GF-D8 (cell line): ENCODE data around the gene HLA-DQB1.
"Not testable (repeated sequence)": the region's sequence is repeated elsewhere in the genome, so short reads cannot be mapped to it uniquely, and the experiment has no call there.

Source experiments
- DNase-seq: peaks from one replicate; lab custom pipeline; 2025; lab: John Stamatoyannopoulos, UW

HLA-DQB1 gene

DNA sequence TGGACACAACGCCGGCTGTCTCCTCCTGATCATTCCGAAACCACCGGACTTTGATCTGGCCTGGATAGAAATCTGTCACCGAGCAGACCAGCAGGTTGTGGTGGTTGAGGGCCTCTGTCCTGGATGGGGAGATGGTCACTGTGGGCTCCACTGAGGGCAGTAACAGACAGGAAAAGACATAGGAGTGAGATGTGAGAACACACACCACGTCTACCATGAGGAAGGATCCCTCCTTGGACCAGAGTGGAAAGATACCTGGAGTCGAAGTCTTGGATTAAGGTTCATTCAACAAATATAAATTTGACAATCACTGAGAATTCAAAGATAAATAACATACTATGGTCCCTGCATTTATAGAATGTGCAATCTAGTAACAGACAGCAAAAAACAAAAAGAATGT, 4.4 kb downstream of the HLA-DQB1 start:
- DNase-seq, result no peak

DNA sequence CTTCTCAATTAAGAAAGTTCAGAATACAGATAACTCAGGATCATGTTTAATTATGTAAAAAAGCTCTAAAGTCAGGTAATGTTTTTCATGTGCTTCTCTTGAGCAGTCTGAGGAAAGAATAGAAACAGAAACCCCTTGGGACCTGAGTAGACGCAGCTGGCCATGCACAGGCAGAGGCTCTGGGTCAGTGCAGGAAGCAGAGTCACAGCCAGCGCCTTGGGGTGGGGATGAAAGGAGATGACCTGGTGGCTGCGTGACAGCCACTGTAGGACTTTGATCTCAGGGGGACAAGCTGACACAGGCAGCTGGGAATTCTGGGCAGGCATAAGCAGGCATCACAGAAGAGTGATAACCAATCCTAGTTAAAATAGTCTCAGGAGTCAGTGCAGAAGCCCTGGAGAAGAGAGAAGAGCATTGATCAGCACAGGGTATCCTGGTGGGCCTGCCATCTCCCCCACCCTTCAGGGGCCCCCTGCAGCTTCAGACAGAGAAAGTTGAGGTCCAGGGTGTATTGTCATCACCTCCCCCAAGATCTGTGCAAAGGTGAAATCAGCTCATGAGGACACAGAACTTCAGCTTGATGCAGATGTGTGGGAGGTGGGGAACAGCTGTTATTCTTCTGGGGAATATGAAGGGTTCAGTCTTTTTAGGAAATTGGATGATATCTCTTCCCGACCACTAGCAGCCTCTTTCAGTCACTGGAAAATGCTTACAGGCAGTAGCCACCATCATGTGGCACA, 6.4 kb downstream of the HLA-DQB1 start:
- DNase-seq, result no peak

DNA sequence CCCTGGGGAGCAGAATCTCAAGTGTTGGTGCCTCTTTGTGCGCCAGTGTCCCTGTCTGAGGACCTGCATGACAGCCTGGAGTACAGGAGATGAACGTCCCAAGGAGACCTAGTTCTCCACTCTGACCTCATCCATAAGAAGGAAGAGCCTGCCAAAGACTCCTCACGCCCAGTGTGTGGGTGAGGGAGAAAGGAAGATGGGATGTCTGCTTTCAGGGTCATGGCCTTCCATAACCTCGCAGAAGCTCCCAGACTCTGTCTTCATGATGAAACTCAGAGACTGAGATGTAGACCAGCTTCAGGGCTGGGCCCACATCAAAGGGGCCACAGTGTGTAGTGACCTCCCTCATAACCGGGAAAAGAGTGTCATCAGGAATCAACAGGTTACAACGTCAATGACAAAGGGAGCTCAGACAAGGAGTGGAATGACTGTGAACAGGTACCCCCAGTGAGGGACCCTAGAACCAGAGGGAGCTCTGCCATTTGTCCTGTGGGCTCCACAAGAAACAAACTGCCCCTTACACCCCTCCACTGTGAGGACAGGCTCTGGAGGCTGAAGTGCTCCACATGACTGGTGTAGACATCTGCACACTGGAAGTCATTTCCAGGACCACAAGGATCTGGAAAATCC, 8.1 kb downstream of the HLA-DQB1 start:
- no peak for DNase-seq

DNA sequence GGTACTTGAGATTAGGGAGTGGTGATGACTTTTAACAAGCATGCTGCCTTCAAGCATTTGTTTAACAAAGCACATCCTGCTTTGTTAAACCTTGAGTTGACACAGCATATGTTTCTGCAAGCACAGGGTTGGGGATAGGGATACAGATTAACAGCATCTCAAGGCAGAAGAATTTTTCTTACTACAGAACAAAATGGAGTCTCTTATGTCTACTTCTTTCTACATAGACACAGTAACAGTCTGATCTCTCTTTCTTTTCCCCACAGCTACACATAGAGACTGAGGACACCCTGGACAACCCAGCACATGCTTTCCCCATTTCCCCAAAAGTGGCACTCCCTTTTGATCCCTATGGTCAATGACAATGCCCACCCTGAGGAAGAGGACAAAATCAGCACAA, 8.6 kb downstream of the HLA-DQB1 start:
- DNase-seq, result not testable (repeated sequence)

DNA sequence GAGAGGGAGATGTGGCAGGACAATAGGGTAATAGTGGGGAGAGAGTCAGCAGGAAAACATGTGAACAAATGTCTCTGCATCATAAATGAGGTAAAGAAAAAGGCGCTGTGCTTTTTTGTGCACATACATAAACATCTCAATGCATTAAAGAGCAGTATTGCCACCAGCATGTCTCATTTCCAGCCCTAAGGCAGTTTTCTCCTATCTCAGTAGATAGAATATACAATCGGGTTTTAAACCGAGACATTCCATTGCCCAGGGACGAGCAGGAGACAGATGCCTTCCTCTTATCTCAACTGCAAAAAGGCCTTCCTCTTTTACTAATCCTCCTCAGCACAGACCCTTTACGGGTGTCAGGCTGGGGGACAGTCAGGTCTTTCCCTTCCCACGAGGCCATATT, 9.1 kb downstream of the HLA-DQB1 start:
- not testable (repeated sequence) for DNase-seq

DNA sequence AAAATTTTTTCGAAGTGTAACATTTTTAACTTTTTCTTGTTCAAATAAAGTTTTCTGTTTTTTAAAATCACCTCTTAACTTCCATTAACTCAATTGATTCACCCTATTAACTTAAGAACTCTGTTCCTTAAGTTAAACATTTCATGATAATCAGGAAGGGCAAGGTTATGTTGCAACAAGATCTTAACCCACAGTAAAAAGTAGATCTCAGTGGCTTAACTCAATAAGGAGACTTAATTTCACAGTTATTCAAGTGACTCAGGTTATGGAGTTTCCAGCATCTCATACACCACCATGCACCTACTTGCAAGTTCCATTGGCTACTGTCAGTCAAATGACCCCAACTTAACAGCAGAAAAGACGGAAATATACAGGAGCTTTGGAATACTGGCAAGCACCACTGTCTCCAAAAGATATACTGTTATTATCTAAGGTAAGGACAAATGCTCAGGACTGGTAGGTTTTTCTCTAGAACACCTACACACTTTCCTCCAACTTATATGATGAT, 11.2 kb downstream of the HLA-DQB1 start:
- no peak for DNase-seq

DNA sequence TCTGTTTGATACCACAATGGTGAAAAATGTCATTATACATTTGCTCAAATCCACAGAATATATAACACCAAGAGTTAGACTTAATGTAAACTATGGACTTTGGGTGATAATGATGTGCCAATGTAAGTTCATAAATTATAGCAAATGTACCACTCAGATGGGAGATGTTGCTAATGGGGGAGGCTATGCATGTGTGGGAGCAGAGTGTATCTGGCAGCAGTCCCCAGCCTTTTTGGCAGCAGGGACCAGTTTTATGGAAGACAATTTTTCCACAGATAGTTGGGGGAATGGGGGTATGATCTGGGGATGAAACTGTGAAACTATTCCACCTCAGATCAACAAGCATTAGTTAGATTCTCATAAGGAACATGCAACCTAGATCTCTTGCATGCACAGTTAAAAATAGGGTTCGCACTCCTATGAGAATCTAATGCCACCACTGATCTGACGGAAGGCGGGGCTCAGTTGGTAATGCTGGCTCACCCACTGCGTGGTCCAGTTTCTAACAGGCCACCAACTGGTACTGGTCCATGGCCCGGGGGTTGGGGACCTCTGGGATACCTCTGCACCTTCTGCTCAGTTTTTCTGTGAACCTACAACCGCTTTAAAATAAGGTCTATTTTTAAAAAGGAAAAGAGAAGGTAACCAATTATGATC, 21.3 kb downstream of the HLA-DQB1 start:
- no peak for DNase-seq

DNA sequence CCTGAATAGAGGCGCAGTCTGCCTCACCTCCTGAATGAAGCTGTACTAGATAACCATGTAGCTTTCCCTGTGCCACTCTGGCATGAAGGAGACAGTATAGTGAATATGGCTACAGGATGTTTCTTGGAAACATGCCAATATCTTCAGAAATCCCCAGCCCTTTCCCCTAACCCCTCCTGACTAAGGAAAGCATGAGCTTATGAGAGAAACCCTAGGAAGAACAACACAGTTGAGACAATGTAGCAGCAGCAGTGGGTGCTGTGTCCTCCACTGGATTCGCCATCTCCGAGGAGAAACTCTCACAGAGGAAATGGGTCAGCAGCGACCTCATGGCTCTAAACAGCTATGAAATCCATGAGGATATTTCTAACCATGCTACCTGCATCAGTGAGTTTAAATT, 22.6 kb downstream of the HLA-DQB1 start:
- no peak for DNase-seq

DNA sequence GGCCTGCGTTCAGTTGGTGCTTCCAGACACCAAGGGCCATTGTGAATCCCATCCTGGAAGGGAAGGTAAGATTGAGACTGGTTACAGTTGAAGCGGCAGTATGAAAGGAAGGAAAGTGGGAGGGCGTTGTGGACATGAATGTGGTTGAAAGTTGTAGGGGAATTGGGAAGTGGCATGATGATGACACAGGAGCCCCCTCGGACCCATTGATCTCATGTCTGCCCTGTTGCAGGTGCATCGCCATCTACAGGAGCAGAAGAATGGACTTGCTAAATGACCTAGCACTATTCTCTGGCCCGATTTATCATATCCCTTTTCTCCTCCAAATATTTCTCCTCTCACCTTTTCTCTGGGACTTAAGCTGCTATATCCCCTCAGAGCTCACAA, 23.7 kb downstream of the HLA-DQB1 start:
- no peak for DNase-seq

DNA sequence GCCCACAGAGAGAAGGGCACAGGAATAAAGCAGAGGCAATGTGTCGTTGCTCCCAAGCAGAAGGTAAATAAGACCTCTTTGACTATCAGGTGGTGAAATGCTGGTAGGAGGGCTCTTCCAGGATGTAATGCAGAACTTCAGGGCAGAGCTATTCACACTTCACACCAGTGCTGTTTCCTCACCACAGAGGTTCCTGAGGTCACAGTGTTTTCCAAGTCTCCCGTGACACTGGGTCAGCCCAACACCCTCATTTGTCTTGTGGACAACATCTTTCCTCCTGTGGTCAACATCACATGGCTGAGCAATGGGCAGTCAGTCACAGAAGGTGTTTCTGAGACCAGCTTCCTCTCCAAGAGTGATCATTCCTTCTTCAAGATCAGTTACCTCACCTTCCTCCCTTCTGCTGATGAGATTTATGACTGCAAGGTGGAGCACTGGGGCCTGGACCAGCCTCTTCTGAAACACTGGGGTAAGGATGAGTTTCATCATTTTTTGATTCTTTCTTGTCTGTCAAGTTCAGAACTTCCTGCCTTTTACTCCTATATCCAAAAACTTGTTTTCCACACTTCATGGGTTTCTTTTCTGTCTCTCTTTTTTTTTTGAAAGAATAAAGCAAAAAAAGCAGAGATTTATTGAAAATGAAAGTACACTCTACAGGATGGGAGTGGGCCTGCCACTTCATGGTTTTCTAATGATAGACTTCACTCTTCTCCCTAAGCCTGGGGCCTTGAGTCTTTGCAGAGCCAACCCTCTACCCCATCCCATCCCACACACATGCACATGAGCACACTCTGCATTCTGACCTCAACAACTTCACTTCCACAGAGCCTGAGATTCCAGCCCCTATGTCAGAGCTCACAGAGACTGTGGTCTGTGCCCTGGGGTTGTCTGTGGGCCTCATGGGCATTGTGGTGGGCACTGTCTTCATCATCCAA, 24.4 kb downstream of the HLA-DQB1 start:
- DNase-seq, result not testable (repeated sequence)

DNA sequence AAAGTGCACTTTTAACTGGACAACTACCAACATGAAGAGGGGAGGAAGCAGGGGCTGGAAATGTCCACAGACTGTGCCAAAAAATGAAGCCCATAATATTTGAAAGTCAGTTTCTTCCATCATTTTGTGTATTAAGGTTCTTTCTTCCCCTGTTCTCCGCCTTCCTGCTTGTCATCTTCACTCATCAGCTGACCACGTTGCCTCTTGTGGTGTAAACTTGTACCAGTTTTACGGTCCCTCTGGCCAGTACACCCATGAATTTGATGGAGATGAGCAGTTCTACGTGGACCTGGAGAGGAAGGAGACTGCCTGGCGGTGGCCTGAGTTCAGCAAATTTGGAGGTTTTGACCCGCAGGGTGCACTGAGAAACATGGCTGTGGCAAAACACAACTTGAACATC, 25.3 kb downstream of the HLA-DQB1 start:
- no peak for DNase-seq

DNA sequence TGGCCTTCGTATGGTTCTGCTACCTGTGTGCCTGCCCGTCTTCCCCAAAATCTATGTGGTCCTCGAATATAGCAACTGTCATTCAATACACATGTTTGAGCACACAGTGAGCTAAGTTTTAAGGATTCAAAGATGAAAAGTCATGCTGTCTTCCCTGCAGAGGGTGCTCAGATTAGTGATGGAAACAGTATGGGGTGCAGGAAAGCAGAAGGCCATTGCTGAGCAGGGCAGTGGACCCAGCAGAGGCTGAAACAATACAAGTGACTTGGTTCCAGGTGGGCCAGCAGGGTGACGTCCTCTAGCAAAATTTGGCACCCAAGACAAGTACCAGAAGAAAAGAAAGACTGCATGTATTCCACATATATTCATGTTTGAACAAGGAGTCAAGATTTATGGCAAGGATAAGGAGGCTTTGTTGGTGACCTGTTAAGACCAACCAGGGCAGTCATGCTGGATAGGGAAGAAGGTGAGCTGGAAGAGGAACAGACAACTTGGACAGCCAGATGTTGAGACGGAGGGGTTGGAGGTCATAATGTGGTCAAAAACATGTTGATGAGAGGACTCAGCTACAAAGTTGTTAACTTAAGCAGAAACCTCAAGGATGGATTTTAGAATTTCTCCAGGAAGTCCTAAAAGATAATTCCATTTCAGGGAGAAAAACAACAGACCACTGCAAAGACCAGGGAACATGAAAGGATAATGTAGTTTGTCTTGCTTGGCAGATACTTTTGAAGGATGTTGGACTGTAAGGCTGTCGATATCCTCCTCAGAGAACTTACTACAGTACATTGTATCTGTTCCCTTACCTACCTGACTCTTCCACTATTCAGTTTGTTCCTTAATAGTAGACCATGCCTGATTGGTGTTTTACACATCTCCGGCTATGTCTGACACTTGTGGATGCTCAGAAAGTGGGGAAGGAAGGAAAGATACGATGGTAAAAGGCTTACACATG, 26.7 kb downstream of the HLA-DQB1 start:
- DNase-seq, result no peak

DNA sequence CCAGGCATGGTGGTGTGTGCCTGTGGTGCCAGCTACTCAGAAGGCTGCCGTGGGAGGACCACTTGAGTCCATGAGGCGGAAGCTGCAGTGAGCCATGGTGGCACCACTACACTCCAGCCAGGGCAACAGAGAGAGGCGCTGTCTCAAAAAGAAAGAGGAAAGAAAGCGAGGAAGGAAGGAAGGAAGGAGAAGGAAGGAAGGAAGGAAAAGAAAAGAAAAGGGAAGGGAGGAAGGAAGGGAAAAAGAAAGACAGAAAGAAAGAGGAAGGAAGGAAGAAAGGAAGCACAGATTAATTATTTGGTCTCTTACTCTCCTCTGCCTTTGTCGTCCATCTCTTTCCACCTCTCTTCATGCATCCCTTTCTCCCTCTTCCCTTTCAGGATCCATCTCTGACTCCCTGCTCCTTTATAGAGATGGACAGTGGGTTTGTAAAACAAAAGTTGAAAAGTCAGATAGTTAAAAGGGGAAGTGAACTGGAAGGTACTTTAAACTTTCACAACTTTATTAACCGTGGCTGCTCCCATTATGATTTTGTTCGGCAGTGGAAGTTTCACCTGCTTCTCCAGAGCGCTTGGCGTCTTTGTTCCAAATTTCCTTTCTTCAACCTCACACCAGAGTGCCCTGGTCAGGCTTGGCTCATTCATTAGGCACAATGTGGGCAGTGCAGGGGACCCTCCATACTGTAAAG, 27.8 kb downstream of the HLA-DQB1 start:
- DNase-seq, result no peak

DNA sequence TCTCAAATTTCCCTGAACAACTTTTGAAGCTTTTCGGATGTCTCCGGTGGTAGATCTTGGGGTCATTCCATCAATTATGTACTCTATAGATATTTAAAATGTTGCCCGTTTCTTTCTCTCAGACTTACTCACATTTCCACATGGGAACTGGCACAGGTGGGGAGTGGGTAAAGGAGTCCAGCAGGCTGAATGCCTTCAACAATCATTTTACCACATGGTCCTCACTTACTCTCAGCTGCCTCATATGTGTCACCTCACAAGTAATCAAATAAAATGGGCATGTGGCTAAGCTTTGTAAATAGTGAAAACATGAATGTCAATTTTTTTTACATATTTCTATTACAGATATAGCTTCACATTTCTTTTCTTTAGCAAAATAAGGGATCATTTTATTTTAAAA, 28.6 kb downstream of the HLA-DQB1 start:
- DNase-seq, result no peak

DNA sequence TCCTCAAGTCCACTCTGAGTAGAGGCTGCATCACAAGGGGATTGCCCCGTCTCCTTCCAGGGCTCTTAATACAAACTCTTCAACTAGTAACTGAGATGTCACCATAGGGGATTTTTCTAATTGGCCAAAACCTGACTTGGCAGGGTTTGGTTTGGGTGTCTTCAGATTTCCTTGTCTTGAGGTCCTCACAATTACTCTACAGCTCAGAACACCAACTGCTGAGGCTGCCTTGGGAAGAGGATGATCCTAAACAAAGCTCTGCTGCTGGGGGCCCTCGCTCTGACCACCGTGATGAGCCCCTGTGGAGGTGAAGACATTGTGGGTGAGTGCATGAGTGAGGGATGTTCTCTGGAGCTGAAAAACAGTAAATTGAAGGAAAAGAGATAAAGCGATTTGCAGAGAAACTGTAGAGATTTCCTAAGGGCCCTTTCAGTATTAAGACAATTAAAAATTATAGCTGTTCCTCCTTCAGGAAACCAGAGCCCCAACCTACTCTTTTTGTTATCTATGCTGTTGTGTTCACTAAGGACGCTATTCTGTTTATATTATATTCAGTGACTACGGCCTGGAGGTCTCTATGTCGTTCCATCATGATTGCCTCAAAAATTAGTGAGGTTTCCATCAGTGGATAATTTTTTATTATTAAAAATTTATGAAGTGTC, 29.1 kb downstream of the HLA-DQB1 start, which contains the start of gene HLA-DQA1:
Gene HLA-DQA1 (plus strand): TSS at position 188 of the 662 bp plus-strand sequence. CDS start 53 bp downstream, at position 241.
- no peak for DNase-seq

DNA sequence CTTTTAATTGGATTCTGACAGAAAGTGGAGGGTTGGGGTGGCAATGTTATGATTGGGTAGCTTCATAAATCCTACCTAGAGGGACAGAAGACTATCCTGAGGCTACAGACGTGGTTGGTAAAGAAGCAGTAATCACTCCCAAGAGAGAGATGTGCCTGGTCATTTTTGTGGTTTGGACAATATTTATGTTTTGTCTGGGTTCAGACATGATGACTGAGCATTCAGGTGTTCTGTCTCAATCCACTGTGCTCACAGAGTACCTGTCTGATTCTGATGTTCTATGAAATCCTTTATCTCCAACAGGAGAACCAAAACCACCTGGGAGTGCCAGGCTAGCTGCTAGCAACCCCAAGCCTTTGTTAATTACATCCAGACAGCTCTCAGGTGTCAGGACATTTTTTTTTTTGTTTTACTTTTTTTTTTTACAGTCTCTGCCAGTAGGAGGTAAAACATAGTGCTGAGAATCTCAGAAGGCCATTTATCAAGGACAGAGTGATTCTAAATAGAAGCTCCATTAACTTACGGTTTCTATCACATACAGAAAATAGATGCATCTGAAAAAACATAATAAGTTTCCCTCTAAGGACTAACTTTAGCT, 30.8 kb downstream of the HLA-DQB1 start:
- DNase-seq, result no peak

DNA sequence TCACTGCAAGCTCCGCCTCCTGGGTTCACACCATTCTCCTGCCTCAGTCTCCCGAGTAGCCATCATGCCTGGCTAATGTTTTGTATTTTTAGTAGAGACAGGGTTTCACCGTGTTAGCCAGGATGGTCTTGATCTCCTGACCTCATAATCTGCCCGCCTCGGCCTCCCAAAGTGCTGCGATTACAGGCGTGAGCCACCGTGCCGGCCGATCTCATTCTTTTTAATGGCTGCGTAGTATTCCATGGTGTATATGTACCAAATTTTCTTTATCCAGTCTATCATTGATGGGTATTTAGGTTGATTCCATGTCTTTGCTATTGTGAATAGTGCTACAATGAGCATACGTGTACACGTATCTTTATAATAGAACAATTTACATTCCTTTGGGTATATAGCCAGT, 36.7 kb downstream of the HLA-DQB1 start:
- not testable (repeated sequence) for DNase-seq

DNA sequence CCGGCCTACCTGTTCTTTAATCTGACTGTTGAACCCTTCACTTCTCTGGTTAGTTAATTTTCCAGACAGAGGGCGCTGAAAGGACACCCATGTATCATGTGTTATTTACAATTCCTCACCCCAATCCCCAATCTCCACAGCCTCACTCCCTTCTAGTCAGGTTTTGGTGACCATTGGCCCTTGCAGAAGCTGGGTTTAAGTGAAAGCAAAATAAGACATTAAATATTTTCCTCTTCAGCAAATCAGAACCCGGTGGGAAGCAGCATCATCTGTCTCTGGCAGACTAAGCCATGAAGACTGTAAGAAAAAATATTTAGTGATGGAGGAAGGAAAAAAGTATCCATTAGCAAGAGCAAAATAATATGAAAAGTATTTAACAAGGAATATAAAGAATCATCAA, 38.6 kb downstream of the HLA-DQB1 start:
- DNase-seq, result no peak

DNA sequence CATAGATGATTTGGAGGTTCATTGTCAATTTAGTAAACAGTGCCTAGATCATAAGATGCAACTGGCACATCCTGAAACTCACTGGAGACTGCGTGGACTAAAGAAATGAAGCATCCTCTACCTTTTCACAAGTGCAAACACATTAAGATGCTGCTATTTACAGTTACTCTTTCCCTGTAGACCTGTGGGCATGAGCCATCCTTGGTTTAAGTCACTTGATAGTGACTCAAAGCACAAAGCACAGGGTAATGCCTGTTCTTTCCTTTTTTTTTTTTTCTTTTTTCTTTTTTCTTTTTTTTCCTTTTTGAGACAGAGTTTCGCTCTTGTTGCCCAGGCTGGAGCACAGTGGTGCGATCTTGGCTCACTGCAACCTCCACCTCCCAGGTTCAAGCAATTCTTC, 39.2 kb downstream of the HLA-DQB1 start:
- no peak for DNase-seq
